Inferior parietal cortex (tissue), 1 donor: ENCODE results near the gene FEM1C.
A peak's percentile ranks its signal among the peaks of the same experiment; 100 is the strongest.

ENCODE experiments used
- DNase-seq: peaks from one replicate; pipeline ENCODE4 v3.0.0-alpha.2; 2016; ENCODE audit errors: extremely low spot score

The FEM1C gene

GRCh38 chr5:115544436-115545350 lies at the start of gene FEM1C:
Gene FEM1C (minus strand): TSS chr5:115544775. CDS start chr5:115543493, 1,282 bp downstream.
- DNase-seq = peak; percentile 90

GRCh38 chr5:115589043-115589442 lies 44.5 kb upstream of the FEM1C start:
- no peak for DNase-seq

- no peak for DNase-seq
Observed at GRCh38 chr5:115588640-115589039, 44.1 kb upstream of the FEM1C start.

GRCh38 chr5:115586525-115587146 lies 42.1 kb upstream of the FEM1C start:
- peak; percentile 74 for DNase-seq

- DNase-seq = no peak
Observed at GRCh38 chr5:115585265-115585664, 40.7 kb upstream of the FEM1C start.

- no peak for DNase-seq
Observed at GRCh38 chr5:115584501-115584900, 39.9 kb upstream of the FEM1C start.

- no peak for DNase-seq
Observed at GRCh38 chr5:115583474-115583873, 38.9 kb upstream of the FEM1C start.

GRCh38 chr5:115580941-115581340 lies 36.4 kb upstream of the FEM1C start:
- no peak for DNase-seq

- DNase-seq = no peak
Observed at GRCh38 chr5:115579747-115580173, 35.2 kb upstream of the FEM1C start.

GRCh38 chr5:115579216-115579615 lies 34.6 kb upstream of the FEM1C start:
- DNase-seq = peak; percentile 32

- DNase-seq = no peak
Observed at GRCh38 chr5:115578657-115579056, 34.1 kb upstream of the FEM1C start.

- no peak for DNase-seq
Observed at GRCh38 chr5:115577741-115578140, 33.2 kb upstream of the FEM1C start.

- DNase-seq = no peak
Observed at GRCh38 chr5:115577329-115577728, 32.8 kb upstream of the FEM1C start.

- DNase-seq = no peak
Observed at GRCh38 chr5:115575167-115576070, 30.8 kb upstream of the FEM1C start.

- no peak for DNase-seq
Observed at GRCh38 chr5:115573133-115573532, 28.6 kb upstream of the FEM1C start.

GRCh38 chr5:115571441-115571878 lies 26.9 kb upstream of the FEM1C start:
- DNase-seq = peak; percentile 89

- no peak for DNase-seq
Observed at GRCh38 chr5:115568668-115569067, 24.1 kb upstream of the FEM1C start.

- no peak for DNase-seq
Observed at GRCh38 chr5:115565233-115565632, 20.7 kb upstream of the FEM1C start.

- DNase-seq = no peak
Observed at GRCh38 chr5:115561176-115561575, 16.6 kb upstream of the FEM1C start.

- no peak for DNase-seq
Observed at GRCh38 chr5:115559524-115559923, 14.9 kb upstream of the FEM1C start.

GRCh38 chr5:115558388-115558956 lies 13.9 kb upstream of the FEM1C start:
- DNase-seq = no peak
